Omental fat pad (tissue), 4 donors: ENCODE results near the gene RPL32. TPM values are rescaled to one million over a fixed set of nuclear protein-coding genes. Genes with fewer than 3 reads are reported as not detected.

Source experiments
- ATAC-seq: fragments of 150-250 bp; one replicate; pipeline ENCODE4 v1.9.1; 2016; ENCODE audit warnings: mild to moderate bottlenecking, moderate library complexity; ENCODE audit not compliant: low FRiP score
- DNase-seq: peaks from one replicate; pipeline ENCODE4 v3.0.0-alpha.2; 2019; ENCODE audit warnings: low spot score
- total RNA-seq, 4 donors: library from RNA; depleted of rRNA; stranded (reverse); fragments of >200 nt; gene quantifications; one replicate each; pipeline ENCODE4 v1.1.0, GENCODE V29; 2016
- TF ChIP-seq, protein P1 (sequence below), 3 donors: fragments of 450-650 bp; IDR thresholded peaks; one replicate each; pipeline ENCODE4 v1.5.1; 2016 to 2017; ENCODE audit warnings: antibody characterized with exemption in 3 of 3, mild to moderate bottlenecking in 3 of 3, moderate library complexity in 2 of 3

RPL32 gene
- total RNA-seq, 4 donors from 2014 or later, result 796 to 1,017 (median 855) TPM

- TF ChIP-seq, protein P1, sequence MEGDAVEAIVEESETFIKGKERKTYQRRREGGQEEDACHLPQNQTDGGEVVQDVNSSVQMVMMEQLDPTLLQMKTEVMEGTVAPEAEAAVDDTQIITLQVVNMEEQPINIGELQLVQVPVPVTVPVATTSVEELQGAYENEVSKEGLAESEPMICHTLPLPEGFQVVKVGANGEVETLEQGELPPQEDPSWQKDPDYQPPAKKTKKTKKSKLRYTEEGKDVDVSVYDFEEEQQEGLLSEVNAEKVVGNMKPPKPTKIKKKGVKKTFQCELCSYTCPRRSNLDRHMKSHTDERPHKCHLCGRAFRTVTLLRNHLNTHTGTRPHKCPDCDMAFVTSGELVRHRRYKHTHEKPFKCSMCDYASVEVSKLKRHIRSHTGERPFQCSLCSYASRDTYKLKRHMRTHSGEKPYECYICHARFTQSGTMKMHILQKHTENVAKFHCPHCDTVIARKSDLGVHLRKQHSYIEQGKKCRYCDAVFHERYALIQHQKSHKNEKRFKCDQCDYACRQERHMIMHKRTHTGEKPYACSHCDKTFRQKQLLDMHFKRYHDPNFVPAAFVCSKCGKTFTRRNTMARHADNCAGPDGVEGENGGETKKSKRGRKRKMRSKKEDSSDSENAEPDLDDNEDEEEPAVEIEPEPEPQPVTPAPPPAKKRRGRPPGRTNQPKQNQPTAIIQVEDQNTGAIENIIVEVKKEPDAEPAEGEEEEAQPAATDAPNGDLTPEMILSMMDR (IDR thresholded peaks at IDR 0.05), result no peak
- ATAC-seq, result no peak
- no peak for DNase-seq
Observed at GRCh38 chr3:12818773-12819172, 22.6 kb downstream of the RPL32 start.

DNA sequence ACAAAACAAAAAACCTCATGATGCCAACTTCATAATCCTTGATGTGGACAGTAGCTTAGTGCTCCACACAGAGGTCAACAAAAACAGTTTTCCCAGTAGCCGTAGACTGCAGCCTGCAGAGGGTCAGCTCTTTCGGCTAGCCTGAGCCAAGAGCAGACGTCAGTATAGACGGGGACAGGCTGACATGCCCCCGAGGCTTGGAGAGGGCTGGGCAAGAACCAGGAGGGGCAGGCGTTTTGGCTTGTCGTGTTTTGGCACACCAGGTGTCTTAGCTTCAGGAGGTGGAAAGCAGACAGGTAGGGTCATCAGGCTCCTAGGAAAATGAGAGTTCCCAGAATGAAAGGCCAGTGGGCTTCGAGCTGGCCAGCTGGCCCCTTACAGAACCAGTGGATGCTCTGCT lies 23.1 kb downstream of the RPL32 start:
- DNase-seq (no peak), ATAC-seq (no peak)
- TF ChIP-seq, protein P1 (IDR thresholded peaks at IDR 0.05), result no peak

GRCh38 chr3:12817343-12817710 lies 24.0 kb downstream of the RPL32 start:
- DNase-seq, result no peak
- no peak for ATAC-seq

DNA sequence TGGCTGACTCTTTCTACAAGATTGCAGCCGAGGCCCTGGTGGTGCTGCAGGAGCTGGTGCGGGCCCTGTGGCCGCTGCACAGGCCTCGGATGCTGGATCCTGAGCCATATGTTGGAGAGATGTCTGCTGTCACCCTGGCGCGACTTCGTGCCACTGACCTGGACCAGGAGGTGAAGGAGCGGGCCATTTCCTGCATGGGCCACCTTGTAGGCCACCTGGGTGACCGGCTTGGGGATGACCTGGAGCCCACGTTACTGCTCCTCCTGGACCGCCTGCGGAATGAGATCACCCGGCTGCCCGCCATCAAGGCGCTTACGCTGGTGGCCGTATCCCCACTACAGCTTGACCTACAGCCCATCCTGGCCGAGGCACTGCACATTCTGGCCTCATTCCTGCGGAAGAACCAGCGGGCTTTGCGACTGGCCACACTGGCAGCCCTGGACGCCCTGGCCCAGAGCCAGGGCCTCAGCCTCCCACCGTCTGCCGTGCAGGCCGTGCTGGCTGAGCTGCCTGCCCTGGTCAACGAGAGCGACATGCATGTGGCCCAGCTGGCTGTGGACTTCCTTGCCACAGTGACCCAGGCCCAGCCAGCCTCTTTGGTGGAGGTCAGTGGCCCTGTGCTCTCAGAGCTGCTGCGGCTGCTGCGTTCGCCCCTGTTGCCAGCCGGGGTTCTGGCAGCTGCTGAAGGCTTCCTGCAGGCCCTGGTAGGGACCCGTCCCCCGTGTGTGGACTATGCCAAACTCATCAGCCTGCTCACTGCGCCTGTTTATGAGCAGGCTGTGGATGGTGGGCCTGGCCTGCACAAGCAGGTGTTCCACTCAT lies 24.6 kb downstream of the RPL32 start:
- ATAC-seq, result no peak
- TF ChIP-seq, protein P1 (IDR thresholded peaks at IDR 0.05), result no peak
- no peak for DNase-seq

More at GRCh38 chr3:12817343-12817710, 24.0 kb downstream of the RPL32 start:
- TF ChIP-seq, protein P1 (IDR thresholded peaks at IDR 0.05), result no peak

- no peak for ATAC-seq
- TF ChIP-seq, protein P1 (IDR thresholded peaks at IDR 0.05), result no peak
- DNase-seq, result no peak
Observed at GRCh38 chr3:12815719-12816118, 25.6 kb downstream of the RPL32 start.

DNA sequence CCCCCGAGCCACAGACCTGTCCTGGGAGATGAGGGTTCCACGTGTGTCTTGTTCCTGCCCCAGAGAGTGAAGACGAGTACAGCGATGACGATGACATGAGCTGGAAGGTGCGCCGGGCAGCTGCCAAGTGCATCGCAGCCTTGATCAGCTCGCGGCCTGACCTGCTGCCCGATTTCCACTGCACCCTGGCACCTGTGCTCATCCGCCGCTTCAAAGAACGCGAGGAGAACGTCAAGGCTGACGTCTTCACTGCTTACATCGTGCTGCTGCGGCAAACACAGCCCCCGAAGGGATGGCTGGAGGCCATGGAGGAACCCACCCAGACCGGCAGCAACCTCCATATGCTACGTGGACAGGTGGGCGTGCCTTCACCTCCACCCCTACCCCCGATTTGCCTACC lies 26.3 kb downstream of the RPL32 start:
- TF ChIP-seq, protein P1 (IDR thresholded peaks at IDR 0.05), result no peak
- ATAC-seq (no peak), DNase-seq (no peak)

- TF ChIP-seq, protein P1 (IDR thresholded peaks at IDR 0.05), result no peak
- ATAC-seq (no peak), DNase-seq (no peak)
Observed at GRCh38 chr3:12813967-12814366, 27.4 kb downstream of the RPL32 start.
